Measurements from ENCODE around the gene NDUFB11. TPM values are rescaled to one million over a fixed set of nuclear protein-coding genes. Genes with fewer than 3 reads are reported as not detected.

Gene NDUFB11
- total RNA-seq, 1 experiment from 2014 or later: 78.9 TPM

Other genes with a start within 250 kb of the NDUFB11 start
- gene JADE3, start 232.3 kb downstream of the NDUFB11 start, total RNA-seq (2021; ENCODE audit: unreplicated experiment): 14.3 TPM
- gene RGN, start 66.3 kb downstream of the NDUFB11 start, total RNA-seq (2021; ENCODE audit: unreplicated experiment): not detected
- 56.9 TPM for gene RBM10, start 519 bp upstream of the NDUFB11 start, total RNA-seq (2021; ENCODE audit: unreplicated experiment)
- 275 TPM for gene UBA1, start 49.1 kb upstream of the NDUFB11 start, total RNA-seq (2021; ENCODE audit: unreplicated experiment)
- gene CDK16, start 74.0 kb upstream of the NDUFB11 start, total RNA-seq (2021; ENCODE audit: unreplicated experiment): 131 TPM
- 62.0 TPM for gene USP11, start 88.3 kb upstream of the NDUFB11 start, total RNA-seq (2021; ENCODE audit: unreplicated experiment)
- gene ZNF157, start 225.9 kb upstream of the NDUFB11 start, total RNA-seq (2021; ENCODE audit: unreplicated experiment): not detected